ENCODE data around the gene USP15.

USP15 gene

GRCh38 chr12:62299617-62300016 lies 39.4 kb downstream of the USP15 start:
- DNase-seq (ENCODE audit: extremely low read depth, low read depth), result no peak

GRCh38 chr12:62301080-62301798 lies 41.0 kb downstream of the USP15 start:
- no peak for DNase-seq (ENCODE audit: extremely low read depth, low read depth)
- no peak overlapping the region for H3K4me3 ChIP-seq (replicated peaks; ENCODE audit: low read depth, low read length)
- no peak for TF ChIP-seq CTCF (IDR thresholded peaks at IDR 0.05; ENCODE audit: low read depth, low read length, missing control alignments)

More at GRCh38 chr12:62299617-62300016, 39.4 kb downstream of the USP15 start:
- no peak for TF ChIP-seq CTCF (IDR thresholded peaks at IDR 0.05; ENCODE audit: low read depth, low read length, missing control alignments)
- H3K4me3 ChIP-seq (replicated peaks; ENCODE audit: low read depth, low read length), result no peak overlapping the region

- H3K4me3 ChIP-seq (replicated peaks; ENCODE audit: low read depth, low read length), result no peak overlapping the region
- DNase-seq (ENCODE audit: extremely low read depth, low read depth), result no peak
- no peak for TF ChIP-seq CTCF (IDR thresholded peaks at IDR 0.05; ENCODE audit: low read depth, low read length, missing control alignments)
Measured at GRCh38 chr12:62301799-62302133, 41.6 kb downstream of the USP15 start.

GRCh38 chr12:62304560-62304959 lies 44.4 kb downstream of the USP15 start:
- no peak overlapping the region for H3K4me3 ChIP-seq (replicated peaks; ENCODE audit: low read depth, low read length)
- DNase-seq (ENCODE audit: extremely low read depth, low read depth), result no peak

GRCh38 chr12:62305778-62306177 lies 45.6 kb downstream of the USP15 start:
- no peak for TF ChIP-seq CTCF (IDR thresholded peaks at IDR 0.05; ENCODE audit: low read depth, low read length, missing control alignments)
- DNase-seq (ENCODE audit: extremely low read depth, low read depth), result no peak
- H3K4me3 ChIP-seq (replicated peaks; ENCODE audit: low read depth, low read length), result no peak overlapping the region

More at GRCh38 chr12:62304560-62304959, 44.4 kb downstream of the USP15 start:
- TF ChIP-seq CTCF (IDR thresholded peaks at IDR 0.05; ENCODE audit: low read depth, low read length, missing control alignments), result no peak

- no peak for DNase-seq (ENCODE audit: extremely low read depth, low read depth)
- H3K4me3 ChIP-seq (replicated peaks; ENCODE audit: low read depth, low read length), result no peak overlapping the region
- no peak for TF ChIP-seq CTCF (IDR thresholded peaks at IDR 0.05; ENCODE audit: low read depth, low read length, missing control alignments)
Measured at GRCh38 chr12:62306569-62307530, 46.6 kb downstream of the USP15 start.

All from HFF-Myc (cell line).